Occipital lobe (tissue), 2 donors: ENCODE results near the gene UGGT1. TPM values are rescaled to one million over a fixed set of nuclear protein-coding genes. Genes with fewer than 3 reads are reported as not detected.
A peak's percentile ranks its signal among the peaks of the same experiment; 100 is the strongest.
"Not testable (repeated sequence)": the region's sequence is repeated elsewhere in the genome, so short reads cannot be mapped to it uniquely, and the experiment has no call there.

Experiments used
- DNase-seq: peaks from one replicate; lab custom pipeline; 2025; lab: John Stamatoyannopoulos, UW
- total RNA-seq: library from RNA; depleted of rRNA; stranded (reverse); fragments of >200 nt; gene quantifications from one replicate; pipeline ENCODE4 v1.2.3, GENCODE V29; 2014

Gene UGGT1
- total RNA-seq, 1 donor from 2014 or later, result 57.6 TPM

- not testable (repeated sequence) for DNase-seq
These were observed 83.1 kb downstream of the UGGT1 start for GRCh38 chr2:128174067-128174466.

GRCh38 chr2:128177315-128177714, 86.3 kb downstream of the UGGT1 start:
- no peak for DNase-seq

GRCh38 chr2:128178149-128178649, 87.2 kb downstream of the UGGT1 start:
- no peak for DNase-seq

- peak; percentile 21 for DNase-seq
These were observed 87.9 kb downstream of the UGGT1 start for GRCh38 chr2:128178650-128179460.

GRCh38 chr2:128179461-128179755, 88.4 kb downstream of the UGGT1 start:
- no peak for DNase-seq

GRCh38 chr2:128180031-128180430, 89.0 kb downstream of the UGGT1 start:
- no peak for DNase-seq

GRCh38 chr2:128185576-128185975, 94.6 kb downstream of the UGGT1 start:
- no peak for DNase-seq

GRCh38 chr2:128187032-128187654, 96.1 kb downstream of the UGGT1 start:
- no peak for DNase-seq

GRCh38 chr2:128195435-128195984, 104.5 kb downstream of the UGGT1 start:
- no peak for DNase-seq

- no peak for DNase-seq
These were observed 105.0 kb downstream of the UGGT1 start for GRCh38 chr2:128196026-128196425.

GRCh38 chr2:128196471-128196931, 105.5 kb downstream of the UGGT1 start:
- no peak for DNase-seq

GRCh38 chr2:128197059-128197458, 106.1 kb downstream of the UGGT1 start:
- no peak for DNase-seq

GRCh38 chr2:128198656-128199055, 107.7 kb downstream of the UGGT1 start:
- no peak for DNase-seq

- no peak for DNase-seq
These were observed 108.1 kb downstream of the UGGT1 start for GRCh38 chr2:128199141-128199540.

GRCh38 chr2:128202791-128203190, 111.8 kb downstream of the UGGT1 start:
- DNase-seq, result no peak

- no peak for DNase-seq
These were observed 115.2 kb downstream of the UGGT1 start for GRCh38 chr2:128206245-128206644.

GRCh38 chr2:128208023-128208422, 117.0 kb downstream of the UGGT1 start:
- no peak for DNase-seq

- not testable (repeated sequence) for DNase-seq
These were observed 117.8 kb downstream of the UGGT1 start for GRCh38 chr2:128208631-128209324.

- no peak for DNase-seq
These were observed 123.3 kb downstream of the UGGT1 start for GRCh38 chr2:128214251-128214650.

- DNase-seq, result no peak
These were observed 124.0 kb downstream of the UGGT1 start for GRCh38 chr2:128214866-128215460.

GRCh38 chr2:128215897-128216642, 125.1 kb downstream of the UGGT1 start:
- DNase-seq, result no peak
